Activated CD4-positive, alpha-beta T cell treated with anti-CD3 and anti-CD28 coated beads for 24 hours (primary cell): ENCODE measurements around the gene PTCD2.

ENCODE experiments used
- DNase-seq, 2 donors: peaks; one replicate each; pipeline ENCODE4 v3.0.0-alpha.2; 2020; ENCODE audit warnings: low read depth in 2 of 2

Gene PTCD2

DNA sequence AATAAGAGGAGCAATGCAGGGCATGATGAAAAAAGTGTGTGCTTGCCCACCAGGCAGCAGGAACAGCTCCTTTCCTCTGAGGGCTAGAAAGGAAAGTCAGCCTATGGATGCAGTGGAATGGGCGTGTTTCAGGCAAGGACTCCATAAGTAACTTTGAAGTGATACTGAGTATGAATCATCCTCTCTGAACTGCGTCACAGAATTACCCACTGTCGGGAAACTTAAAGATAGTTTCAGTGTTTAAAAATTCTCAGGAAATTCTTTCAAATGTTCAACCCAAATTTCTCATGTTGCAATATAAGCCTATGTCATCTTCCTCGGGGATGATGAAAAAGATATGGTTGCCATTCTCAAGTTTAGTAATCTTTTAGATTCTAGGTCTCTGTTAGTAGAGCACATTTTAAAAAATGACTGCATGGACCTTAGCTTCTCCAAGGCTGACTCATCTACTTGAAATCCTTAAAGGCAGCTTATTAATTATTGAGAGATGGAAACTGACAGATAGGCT is 27.7 kb downstream of the PTCD2 start:
- DNase-seq = no peak

- no peak for DNase-seq
Measured at GRCh38 chr5:72351376-72351775, 31.2 kb downstream of the PTCD2 start.

DNA sequence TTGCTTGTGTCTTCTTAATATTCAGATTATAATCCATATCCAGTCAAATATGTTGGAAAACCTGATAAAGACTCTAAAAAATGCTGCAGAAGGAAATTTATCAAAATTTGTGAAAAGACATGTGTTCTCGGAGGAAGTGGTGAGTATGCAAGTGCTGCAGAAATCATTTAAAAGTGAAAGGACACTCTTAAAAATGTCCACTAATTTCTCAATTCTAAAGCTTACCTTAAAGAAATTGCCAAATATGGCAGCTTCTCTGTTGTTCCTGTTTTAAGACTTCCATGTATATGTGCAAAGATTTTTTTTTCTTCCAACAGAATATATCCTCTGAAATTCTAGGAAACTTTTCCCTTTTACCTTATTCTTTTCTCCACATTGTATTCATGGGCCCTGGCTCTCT is 32.4 kb downstream of the PTCD2 start:
- no peak for DNase-seq

- DNase-seq = no peak
Measured at GRCh38 chr5:72353046-72353445, 32.9 kb downstream of the PTCD2 start.

DNA sequence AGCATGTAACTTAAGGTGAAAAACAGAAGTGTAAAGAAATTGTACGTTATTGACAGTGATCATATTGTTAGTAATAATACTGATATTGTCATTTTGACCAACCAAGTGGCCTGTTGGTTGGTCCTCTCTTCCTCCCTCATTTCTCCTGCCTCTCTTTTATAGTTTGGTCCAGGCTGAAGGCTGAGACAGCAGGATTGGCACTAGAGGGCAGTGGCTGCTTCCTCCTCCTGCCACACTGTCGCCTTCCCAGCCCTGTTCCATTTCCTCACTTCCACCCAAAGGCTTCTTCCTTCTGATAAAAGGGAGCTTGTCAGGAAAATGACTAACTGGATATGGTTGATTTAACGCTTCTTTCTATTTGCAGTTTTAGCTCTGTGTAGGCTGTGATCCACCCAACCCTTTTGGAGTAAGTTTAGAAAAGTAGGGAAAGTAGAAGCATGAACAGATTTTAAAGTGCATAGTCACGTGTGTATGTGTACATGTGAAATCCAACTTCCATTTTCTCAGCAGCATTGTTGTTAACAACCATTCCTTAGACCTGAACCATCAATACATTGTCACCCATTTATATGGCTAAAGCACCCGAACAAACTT is 35.6 kb downstream of the PTCD2 start:
- DNase-seq = no peak

- no peak for DNase-seq
Measured at GRCh38 chr5:72356361-72356760, 36.2 kb downstream of the PTCD2 start.

GRCh38 chr5:72358925-72359324 is 38.8 kb downstream of the PTCD2 start:
- no peak for DNase-seq

DNA sequence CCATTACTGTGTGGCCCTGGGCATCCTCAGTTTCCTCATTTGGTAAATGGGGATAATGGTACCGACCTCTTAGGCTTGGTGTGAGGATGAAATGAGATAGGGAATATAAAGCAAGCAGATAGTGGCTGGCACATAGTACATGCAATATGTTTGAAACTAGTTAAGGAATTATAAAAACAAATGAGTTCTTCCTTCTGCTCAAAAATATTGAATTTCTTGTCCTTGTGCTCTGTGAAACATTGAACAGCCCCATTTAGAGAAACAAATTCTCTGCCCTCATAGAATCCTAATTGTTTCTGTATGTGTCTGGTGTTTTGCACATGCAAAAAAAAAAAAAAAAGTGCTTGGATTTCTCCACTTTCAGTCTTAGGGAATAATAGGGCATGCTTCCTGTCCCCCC is 39.7 kb downstream of the PTCD2 start:
- no peak for DNase-seq

DNA sequence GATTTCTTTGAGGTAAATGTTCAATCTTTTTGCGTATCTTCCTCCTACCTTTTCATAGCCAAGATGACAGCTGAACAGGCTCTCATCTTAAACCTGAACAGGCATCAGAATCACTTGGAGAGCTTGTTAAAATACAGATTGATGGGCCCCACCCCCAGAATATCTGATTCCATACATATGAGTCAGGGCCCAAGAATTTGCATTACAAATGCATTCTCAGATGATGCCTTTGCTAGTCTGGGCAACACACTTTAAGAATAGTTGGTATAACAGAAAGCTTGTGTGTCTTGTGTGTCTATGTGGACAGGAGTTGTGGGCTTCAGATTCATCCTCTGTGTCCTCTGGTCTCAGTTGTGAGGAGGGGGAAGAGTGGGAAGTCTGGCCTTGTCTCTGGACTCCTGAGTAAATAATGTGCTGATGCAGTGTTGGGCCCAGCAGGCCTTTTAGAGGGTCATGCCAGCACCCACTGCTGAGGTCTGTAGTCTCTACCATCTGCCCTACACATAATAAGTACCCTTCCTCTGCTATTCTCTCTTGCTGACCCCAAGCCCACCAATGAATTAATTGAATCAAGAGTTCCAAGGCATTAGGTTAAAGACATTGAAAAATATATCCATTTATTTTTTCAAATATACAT is 43.1 kb downstream of the PTCD2 start:
- DNase-seq = no peak

- DNase-seq = no peak
Measured at GRCh38 chr5:72364171-72364570, 44.0 kb downstream of the PTCD2 start.

GRCh38 chr5:72364951-72365350 is 44.8 kb downstream of the PTCD2 start:
- DNase-seq = no peak

DNA sequence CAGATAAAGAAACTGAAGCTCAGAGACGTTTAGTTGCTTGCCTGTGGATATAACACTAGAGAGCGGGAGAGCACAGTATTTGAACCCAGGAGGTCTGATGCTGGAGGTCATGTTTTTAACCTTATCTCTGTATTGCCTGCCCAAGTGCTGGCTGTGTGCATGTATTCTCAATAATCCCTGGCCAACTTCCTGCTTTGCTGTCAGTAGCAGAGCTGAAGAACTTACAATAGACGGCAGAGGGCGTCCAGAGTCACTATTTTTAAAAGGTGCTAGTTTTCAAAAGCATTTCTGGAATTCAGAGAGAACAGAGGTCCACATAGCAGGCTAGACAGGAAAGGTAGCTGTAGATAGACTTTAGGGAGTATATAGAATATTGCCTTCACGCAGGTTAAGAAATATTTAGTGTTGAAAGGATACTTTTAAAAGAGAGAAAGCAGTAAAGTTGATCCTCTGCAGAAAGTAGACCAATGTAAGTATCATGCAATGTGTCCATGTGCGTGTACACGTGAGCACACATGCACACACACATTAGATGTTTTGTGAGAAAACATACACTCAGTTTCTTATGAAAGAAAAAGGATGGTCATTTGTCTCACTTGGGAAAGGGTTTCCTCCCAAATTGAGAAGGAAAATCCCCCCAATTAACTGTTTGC is 46.3 kb downstream of the PTCD2 start:
- no peak for DNase-seq

GRCh38 chr5:72368271-72368670 is 48.1 kb downstream of the PTCD2 start:
- no peak for DNase-seq

GRCh38 chr5:72369301-72369700 is 49.1 kb downstream of the PTCD2 start:
- DNase-seq = no peak

DNA sequence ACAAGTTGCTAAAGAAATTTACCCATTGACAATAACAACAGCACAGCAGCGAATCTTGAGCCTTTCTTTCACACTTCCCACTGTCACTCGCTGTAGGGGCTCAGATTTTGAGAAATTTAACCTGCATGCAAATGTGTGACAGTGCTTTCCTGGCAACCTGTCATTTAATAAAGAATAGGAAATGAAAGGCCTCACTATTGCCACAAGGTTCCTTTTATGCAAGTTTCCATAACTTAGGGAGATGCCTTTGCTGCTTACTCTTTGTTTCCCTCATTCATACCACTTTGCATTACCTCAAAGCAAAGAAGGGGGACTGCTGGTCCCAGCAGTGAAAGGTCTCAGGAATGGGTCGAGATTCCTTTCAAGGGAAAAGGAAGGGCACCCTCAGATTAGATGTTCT is 49.5 kb downstream of the PTCD2 start:
- no peak for DNase-seq

GRCh38 chr5:72372331-72372730 is 52.2 kb downstream of the PTCD2 start:
- DNase-seq = no peak

- DNase-seq = no peak
Measured at GRCh38 chr5:72372923-72373322, 52.8 kb downstream of the PTCD2 start.

DNA sequence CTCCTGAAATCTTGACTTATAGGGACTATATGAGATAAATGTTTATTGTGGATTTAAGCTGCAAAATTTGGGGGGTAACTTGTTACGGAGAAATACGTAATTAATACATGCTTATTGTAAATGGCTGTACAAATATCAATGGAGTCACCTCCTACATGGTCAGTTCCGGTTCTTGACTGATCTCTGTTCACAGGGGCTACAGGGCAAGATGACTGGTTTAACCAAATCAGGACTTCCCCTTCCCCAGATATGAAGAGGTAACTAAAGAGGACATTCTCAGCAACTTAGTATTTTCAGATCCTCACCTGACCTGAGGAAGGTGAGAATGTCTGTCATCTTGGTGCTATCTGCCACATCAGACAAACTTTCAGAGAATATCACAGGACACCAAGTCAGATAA is 54.7 kb downstream of the PTCD2 start:
- DNase-seq = no peak

GRCh38 chr5:72376381-72376780 is 56.2 kb downstream of the PTCD2 start:
- DNase-seq = no peak

DNA sequence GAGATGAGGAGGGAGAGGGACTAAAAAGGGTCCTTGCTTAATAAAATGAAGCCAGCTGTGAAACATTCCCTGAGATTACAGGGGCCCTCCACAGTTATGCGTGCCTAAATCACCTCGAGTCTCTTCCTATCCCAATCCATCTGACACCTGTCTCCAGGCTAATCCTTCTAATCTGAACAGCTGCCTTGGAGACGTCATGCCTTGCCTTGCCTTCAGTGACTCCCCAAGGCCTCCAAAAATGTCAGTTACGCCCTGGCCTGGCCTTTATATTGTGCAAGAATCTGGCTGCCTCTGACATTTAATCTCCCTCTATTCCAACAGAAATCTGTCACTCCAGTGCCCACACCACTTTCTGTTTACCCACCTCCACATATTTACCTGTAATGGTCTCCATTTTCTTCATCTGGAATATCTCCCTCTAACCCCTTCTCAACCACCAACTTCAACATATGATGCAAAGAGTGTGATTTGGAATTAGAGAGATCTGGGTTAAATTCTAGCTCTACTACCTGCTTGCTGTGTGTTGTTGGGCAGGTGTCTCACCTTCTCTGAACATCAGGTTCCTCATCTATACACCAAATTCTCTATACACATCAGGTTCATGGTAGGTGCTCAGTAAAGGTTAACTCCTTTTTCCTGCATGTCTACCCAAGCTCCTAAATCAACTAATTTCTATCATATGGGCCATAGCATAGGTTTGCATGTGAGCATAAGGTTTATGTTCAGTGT is 57.9 kb downstream of the PTCD2 start:
- DNase-seq = no peak

DNA sequence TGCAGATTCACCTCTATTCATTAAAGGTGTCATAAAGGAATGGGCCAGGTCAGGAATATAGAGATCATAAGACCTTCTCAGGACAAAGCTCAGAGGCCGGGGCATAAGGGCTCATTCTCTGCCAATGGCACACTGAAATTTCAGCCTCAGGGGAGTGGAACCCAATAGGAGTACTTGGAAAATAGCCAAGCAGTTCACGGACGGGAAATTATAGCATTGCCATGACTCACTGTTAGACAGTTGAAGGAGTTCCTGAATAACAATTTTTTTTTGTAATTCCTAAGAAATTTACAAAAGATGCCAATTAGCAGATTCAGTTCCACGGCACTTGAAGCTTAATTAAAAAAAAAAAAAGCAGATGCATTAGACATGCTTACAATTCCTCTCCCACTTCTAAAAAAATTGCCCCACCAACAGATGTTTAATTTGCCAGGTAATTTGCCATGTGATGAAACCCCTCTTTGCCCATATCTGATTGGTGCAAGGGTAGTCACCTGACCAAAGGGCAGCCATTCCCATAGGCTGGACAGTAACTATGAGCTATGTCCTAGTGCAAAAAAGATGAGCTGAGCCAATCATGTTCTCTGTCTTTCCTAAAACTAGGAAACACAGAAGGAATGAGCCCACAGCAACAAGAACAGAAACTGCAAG is 58.6 kb downstream of the PTCD2 start:
- DNase-seq = no peak

GRCh38 chr5:72379936-72380335 is 59.8 kb downstream of the PTCD2 start:
- no peak for DNase-seq
